Stimulated activated CD8-positive, alpha-beta memory T cell treated with anti-CD3 and anti-CD28 coated beads, Interleukin-2, amount 100 ng/mL, for 48 hours (primary cell): ENCODE measurements around the gene IKZF2.

Experiments
- DNase-seq, 2 donors: peaks; one replicate each; pipeline ENCODE4 v3.0.0-alpha.2; 2020; ENCODE audit warnings: low read depth in 2 of 2

The IKZF2 gene

DNA sequence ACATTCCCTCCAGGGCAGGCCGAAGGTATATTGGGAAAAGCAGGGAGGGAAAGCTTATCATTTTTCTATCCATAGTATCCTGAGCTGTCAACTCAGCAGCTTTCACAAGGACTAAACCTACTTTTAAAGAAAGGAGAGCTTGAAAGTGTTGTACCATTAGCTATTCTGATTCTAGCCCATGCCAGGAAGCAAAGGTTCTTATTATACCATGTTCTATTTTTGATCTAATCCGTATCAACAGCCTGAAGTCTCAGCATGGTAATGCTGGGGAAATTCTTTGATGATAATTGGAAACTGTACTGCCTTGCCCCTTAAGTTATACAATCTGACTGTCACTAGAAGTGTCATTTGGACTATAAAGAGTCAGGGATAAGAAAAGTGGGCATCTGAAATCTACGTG is 193.3 kb downstream of the IKZF2 start:
- no peak for DNase-seq

DNA sequence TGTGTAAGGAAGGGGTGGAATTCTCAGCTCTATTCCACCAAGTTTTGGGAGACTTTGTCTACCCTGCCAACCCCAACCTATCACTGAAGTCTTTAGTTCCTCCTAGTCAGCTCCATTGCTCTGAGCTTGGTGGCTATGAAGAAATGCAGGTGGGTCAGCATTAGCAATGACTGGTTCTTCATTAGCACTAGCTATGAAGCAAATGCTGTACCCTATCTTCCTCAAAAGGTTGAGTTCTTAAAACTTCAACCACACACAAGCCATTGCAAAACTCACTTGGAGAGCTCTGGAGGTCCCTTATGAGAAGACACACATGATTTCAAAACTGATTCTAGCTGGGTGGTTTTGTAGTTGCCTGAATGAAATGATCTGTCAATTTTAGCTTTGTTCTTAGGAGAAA is 193.8 kb downstream of the IKZF2 start:
- no peak for DNase-seq

DNA sequence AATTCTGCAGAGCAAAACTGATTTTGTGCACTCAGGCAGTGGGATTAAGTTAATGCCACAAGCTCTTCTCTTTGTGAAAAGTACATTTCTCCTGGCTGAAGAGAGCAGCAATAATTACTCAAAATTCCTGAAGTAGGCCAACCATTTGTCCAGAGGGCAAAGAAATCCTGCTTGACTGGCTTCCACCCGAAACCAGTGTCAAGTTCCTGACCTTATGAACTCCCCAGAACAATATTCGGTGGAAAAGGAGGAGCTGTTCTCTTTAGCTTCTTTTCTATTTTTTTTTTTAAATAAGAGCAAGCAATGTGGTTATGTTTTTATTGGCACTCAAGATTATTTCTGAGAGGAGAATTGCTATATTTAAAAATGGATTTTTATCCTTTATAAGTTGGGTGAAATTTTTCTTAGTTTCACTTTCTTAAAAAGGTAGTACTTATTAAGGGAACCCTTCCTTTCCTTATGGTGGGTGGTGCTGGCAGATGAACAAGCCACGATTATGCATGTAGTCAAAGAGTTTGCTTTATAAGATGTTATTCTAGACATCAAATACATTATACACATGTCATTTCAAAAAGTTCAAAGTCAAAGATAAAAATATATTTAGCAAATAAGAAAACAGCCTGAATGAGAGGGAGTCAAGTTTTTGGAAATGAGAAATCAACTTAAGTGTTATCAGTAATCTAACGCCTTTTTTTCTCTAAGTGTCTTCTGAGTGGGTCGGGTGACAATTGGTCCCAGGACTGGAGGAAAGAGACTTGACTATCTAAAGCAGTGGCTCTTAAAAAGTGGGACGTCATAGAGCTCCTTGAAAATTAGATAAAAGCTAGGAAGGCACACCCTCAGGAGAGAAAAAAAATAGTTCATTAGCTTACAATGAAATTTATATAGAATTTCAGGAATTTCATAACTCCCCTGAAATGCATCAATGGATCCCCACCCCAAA is 194.5 kb downstream of the IKZF2 start:
- DNase-seq: no peak

DNA sequence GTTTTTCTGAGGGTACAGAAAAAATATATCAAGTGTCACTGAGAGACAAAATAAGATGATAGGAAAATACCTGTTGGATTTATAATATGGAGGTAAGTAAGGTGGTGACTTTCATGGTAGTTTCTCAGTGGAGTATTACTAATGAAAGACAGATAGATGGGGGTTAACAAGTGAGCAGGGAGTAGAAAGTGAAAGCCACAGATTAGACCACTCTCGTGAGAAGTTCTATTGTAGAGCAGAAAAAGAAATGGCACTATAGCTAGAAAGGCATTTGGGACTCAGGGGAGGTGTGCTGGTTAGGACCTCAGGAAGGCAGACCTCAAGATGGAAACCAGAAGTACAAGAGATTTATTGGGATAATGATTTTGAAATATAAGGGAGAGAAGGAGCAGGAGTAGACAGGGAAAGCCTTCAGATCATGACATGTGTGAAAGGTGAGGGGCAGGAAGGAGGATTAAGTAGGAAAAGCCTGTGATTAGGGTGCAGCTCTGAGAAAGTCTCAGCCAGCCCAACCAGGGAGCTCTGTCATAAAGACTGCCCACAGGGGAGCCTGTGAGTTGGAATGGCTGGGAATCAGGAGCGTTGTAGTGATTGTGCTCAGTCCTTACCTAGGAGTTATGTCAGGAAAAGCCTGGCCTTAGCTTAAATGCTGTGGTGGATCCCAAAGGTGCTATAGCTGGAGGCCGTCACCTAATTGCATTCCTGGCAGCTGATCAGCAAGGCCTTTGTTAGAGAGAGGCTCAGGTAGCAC is 198.1 kb downstream of the IKZF2 start:
- DNase-seq: no peak

DNA sequence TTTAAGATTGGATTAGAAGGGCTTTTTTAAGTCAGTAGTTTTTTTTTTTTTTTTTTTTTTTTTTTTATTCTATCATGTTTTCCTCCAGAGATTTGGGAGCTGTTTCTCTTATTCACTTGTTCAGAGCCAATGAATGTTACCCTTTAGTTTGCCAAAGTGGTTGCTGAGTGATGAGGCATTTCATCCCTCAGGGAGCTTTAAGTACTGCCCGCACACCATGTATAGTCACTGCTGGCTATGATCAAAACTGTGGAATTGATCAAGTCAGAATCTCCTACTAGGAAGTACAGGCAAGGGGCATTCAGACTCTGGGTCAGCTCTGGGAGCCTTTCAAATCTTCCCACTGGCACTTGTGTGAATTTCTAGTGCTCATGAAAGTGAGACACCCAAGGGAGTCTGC is 201.6 kb downstream of the IKZF2 start:
- no peak for DNase-seq
